ENCODE results near the gene DGKE. TPM values are rescaled to one million over a fixed set of nuclear protein-coding genes. Genes with fewer than 3 reads are reported as not detected.

DGKE gene
- total and polyA plus RNA-seq, 2 of the 8 experiments (the other 6 are each of a cell fraction or from before 2014, with no cell fraction given): 1.7 to 7.4 TPM

GRCh38 chr17:56881685-56882295 lies 47.8 kb downstream of the DGKE start (continued):
- TF ChIP-seq CHD7 (IDR thresholded peaks at IDR 0.05; ENCODE audit: insufficient replicate concordance, low read length): no peak
- no peak for TF ChIP-seq POU5F1 (IDR thresholded peaks at IDR 0.05; ENCODE audit: low read depth, low read length)
- no peak for TF ChIP-seq CTCF (IDR thresholded peaks at IDR 0.05; ENCODE audit: control extremely low read depth in 1 of 3, insufficient read depth in 1 of 3, low read depth in 1 of 3, low read length in 3 of 3)
- TF ChIP-seq SP4 (IDR thresholded peaks at IDR 0.05; ENCODE audit: low read length): no peak
- TF ChIP-seq SIX5 (IDR thresholded peaks at IDR 0.05; ENCODE audit: low read depth, low read length): no peak
- TF ChIP-seq RXRA (IDR thresholded peaks at IDR 0.05; ENCODE audit: insufficient read depth, low read depth, low read length): no peak
- no peak for TF ChIP-seq TAF7 (optimal IDR thresholded peaks at IDR 0.05; ENCODE audit: borderline replicate concordance, low read depth, low read length)
- no peak for TF ChIP-seq ZNF274 (IDR thresholded peaks at IDR 0.05; ENCODE audit: borderline replicate concordance, extremely low read depth, low read length)
